Measurements from ENCODE around the gene SBF2. TPM values are rescaled to one million over a fixed set of nuclear protein-coding genes. Genes with fewer than 3 reads are reported as not detected.

Gene SBF2
- total RNA-seq, 1 experiment from 2014 or later, result 30.2 TPM

DNA sequence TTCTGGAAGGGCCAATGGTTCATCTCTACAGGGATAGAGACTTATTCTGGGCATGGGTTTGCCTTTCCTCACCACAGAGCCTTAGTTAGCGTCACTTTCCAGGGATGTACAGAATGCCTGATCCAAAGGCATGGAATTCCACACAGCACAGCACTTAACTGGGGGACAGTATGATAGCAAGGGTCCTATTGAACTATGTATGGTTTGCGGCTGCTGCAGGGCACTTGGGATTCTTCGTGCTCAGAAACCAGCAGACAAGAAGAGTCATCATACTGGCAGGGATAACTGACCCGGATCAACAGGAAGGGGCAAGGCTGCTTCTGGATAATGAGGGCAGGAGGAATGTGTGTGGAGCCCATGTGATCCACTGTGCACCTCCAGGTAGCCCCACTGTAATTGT is 524.4 kb downstream of the SBF2 start:
- Histone ChIP-seq H3K14ac (ENCODE audit: insufficient read depth, low read length) (no peak overlapping the region), H3K23me2 (ENCODE audit: insufficient read length, low read depth, low read length, poor library complexity, severe bottlenecking) (no peaks in the 10 kb centered on the region), H2BK15ac (ENCODE audit: low read depth, low read length) (no peak overlapping the region), H4K5ac (ENCODE audit: insufficient read length, low read depth, low read length) (no peak overlapping the region), H3K27ac (ENCODE audit: insufficient read length, low read depth, low read length) (no peak overlapping the region), H2BK120ac (ENCODE audit: low read depth, low read length, poor library complexity, severe bottlenecking) (no peak overlapping the region), H4K91ac (ENCODE audit: insufficient read length, low read depth, low read length) (no peak overlapping the region), H3K56ac (ENCODE audit: insufficient read length, low read depth, low read length) (no peak overlapping the region), H2AK5ac (ENCODE audit: insufficient read length, low read length) (no peak overlapping the region), H2BK12ac (ENCODE audit: insufficient read length, low read depth, low read length) (no peak overlapping the region), H3K4me2 (ENCODE audit: insufficient read depth, insufficient read length, low read length) (no peak overlapping the region), H3K79me1 (ENCODE audit: insufficient read depth, low read depth, low read length, poor library complexity, severe bottlenecking) (no peaks in the 10 kb centered on the region), H3K27me3 (ENCODE audit: insufficient read depth, low read length) (no peaks in the 10 kb centered on the region), H3K79me2 (ENCODE audit: insufficient read depth, low read length) (no peaks in the 10 kb centered on the region), H3K9ac (ENCODE audit: extremely low read depth, insufficient read length, low read length) (no peak overlapping the region), H3K4ac (ENCODE audit: low read depth, low read length) (no peak overlapping the region), H3K18ac (ENCODE audit: insufficient read length, low read depth, low read length) (no peak overlapping the region), H3T11ph (ENCODE audit: low read length) (no peak overlapping the region), H2BK20ac (ENCODE audit: low read depth, low read length, poor library complexity, severe bottlenecking) (no peak overlapping the region), H2AFZ (ENCODE audit: low read length) (no peak overlapping the region), H3K23ac (ENCODE audit: insufficient read length, low read depth, low read length) (no peak overlapping the region), H4K8ac (replicated peaks; ENCODE audit: insufficient read length, low read depth, low read length) (no peak overlapping the region), H4K20me1 (ENCODE audit: control insufficient read depth, insufficient read depth, insufficient read length) (no peaks in the 10 kb centered on the region), H3K9me3 (ENCODE audit: control insufficient read depth, low read depth, low read length) (no peaks in the 10 kb centered on the region), H3K4me1 (ENCODE audit: insufficient read depth, low read length) (no peaks in the 10 kb centered on the region; the same call in none of the 2 replicates), H2BK5ac (ENCODE audit: insufficient read length, low read length) (no peak overlapping the region)
- DNase-seq, result no peak
- Mint-ChIP-seq H3K36me3 (ENCODE audit: insufficient read depth in 1 of 3, low read depth in 3 of 3) (peaks cover 0 to 5% (median 2%) of the 10 kb centered on the region in 3 experiments; a peak in 2 of 7 replicates), H3K4me3 (no peak overlapping the region), H3K27ac (no peak overlapping the region), H3K4me1 (peaks cover 18 to 19% of the 10 kb centered on the region in 2 experiments), H3K27me3 (ENCODE audit: low read depth) (no peaks in the 10 kb centered on the region), H3K9me3 (no peaks in the 10 kb centered on the region)
- WGBS (ENCODE audit: extremely low coverage, insufficient read length, low lambda C conversion rate), result no CpG with 5 or more reads among the region's 4 CpGs
- TF ChIP-seq, protein P1, sequence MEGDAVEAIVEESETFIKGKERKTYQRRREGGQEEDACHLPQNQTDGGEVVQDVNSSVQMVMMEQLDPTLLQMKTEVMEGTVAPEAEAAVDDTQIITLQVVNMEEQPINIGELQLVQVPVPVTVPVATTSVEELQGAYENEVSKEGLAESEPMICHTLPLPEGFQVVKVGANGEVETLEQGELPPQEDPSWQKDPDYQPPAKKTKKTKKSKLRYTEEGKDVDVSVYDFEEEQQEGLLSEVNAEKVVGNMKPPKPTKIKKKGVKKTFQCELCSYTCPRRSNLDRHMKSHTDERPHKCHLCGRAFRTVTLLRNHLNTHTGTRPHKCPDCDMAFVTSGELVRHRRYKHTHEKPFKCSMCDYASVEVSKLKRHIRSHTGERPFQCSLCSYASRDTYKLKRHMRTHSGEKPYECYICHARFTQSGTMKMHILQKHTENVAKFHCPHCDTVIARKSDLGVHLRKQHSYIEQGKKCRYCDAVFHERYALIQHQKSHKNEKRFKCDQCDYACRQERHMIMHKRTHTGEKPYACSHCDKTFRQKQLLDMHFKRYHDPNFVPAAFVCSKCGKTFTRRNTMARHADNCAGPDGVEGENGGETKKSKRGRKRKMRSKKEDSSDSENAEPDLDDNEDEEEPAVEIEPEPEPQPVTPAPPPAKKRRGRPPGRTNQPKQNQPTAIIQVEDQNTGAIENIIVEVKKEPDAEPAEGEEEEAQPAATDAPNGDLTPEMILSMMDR (conservative IDR thresholded peaks at IDR 0.05), result no peak

Measured in H9 (cell line).